ENCODE results near the gene COL17A1.

COL17A1 gene

GRCh38 chr10:104099941-104100340 is 14.3 kb upstream of the COL17A1 start:
- TF ChIP-seq CEBPB (IDR thresholded peaks at IDR 0.05): no peak
- no peak for TF ChIP-seq RAD21 (IDR thresholded peaks at IDR 0.05; ENCODE audit: low read depth)
- no peak for TF ChIP-seq FOXM1 (IDR thresholded peaks at IDR 0.05; ENCODE audit: borderline replicate concordance, low read depth)
- no peak for TF ChIP-seq YY1 (IDR thresholded peaks at IDR 0.05; ENCODE audit: low read depth)
- TF ChIP-seq EGR1 (IDR thresholded peaks at IDR 0.05): no peak
- TF ChIP-seq, protein P1, sequence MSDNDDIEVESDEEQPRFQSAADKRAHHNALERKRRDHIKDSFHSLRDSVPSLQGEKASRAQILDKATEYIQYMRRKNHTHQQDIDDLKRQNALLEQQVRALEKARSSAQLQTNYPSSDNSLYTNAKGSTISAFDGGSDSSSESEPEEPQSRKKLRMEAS (IDR thresholded peaks at IDR 0.05): no peak
- TF ChIP-seq TEAD4 (IDR thresholded peaks at IDR 0.05): no peak

DNA sequence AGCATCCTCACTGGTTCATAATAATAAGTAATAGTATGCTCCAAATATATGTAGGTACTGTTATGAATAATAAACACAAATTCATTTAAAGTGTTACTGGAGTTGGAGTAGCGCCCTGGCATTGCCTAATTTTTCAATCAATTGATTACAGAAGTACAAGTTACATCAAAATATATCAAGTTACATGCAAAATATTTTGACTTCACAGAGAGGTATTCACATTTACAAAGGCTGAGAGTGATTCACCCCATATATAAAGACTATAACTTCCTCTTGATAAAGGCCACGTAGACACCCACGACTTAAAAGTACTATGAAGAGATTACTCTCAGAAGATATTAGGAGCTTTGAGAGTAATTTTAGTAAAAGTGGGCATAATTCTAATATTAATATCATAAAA is 13.6 kb upstream of the COL17A1 start:
- TF ChIP-seq USF1 (IDR thresholded peaks at IDR 0.05): no peak
- TF ChIP-seq ZBTB7A (IDR thresholded peaks at IDR 0.05; ENCODE audit: low read depth): no peak
- TF ChIP-seq TCF12 (IDR thresholded peaks at IDR 0.05; ENCODE audit: low read depth): no peak

- TF ChIP-seq TEAD4 (IDR thresholded peaks at IDR 0.05) (no peak), TCF12 (IDR thresholded peaks at IDR 0.05; ENCODE audit: low read depth) (no peak), NFIC (IDR thresholded peaks at IDR 0.05) (no peak), YY1 (IDR thresholded peaks at IDR 0.05; ENCODE audit: low read depth) (no peak), TAF1 (IDR thresholded peaks at IDR 0.05; ENCODE audit: low read depth) (no peak), CEBPB (IDR thresholded peaks at IDR 0.05) (no peak), USF1 (IDR thresholded peaks at IDR 0.05) (no peak)
- TF ChIP-seq, protein P1 (IDR thresholded peaks at IDR 0.05): no peak
Observed at GRCh38 chr10:104098358-104098925, 12.8 kb upstream of the COL17A1 start.

DNA sequence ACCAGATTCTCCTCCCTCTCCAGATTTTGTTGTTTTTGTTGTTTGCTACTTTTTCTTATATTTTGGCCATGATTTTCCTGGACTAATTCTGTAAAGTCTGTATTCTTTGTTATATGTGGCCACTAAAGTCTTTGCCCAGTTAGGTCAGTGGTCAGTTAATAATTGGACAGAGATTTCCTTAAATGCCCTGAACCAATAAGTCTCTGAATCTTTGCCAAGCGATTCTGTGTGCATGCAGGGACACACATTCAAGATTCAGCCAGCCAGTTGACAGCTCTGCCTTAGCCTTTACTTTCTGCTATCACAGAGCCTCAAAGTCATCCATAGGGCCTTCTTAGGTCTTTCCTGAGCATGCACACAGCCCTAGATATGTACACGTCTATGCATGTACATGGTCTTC is 11.0 kb upstream of the COL17A1 start:
- TF ChIP-seq NFIC (IDR thresholded peaks at IDR 0.05) (no peak), FOXM1 (IDR thresholded peaks at IDR 0.05; ENCODE audit: borderline replicate concordance, low read depth) (no peak), TAF1 (IDR thresholded peaks at IDR 0.05; ENCODE audit: low read depth) (no peak), TEAD4 (IDR thresholded peaks at IDR 0.05) (no peak), RAD21 (IDR thresholded peaks at IDR 0.05; ENCODE audit: low read depth) (no peak), TCF12 (IDR thresholded peaks at IDR 0.05; ENCODE audit: low read depth) (no peak), YY1 (IDR thresholded peaks at IDR 0.05; ENCODE audit: low read depth) (no peak), CEBPB (IDR thresholded peaks at IDR 0.05) (no peak), ZBTB7A (IDR thresholded peaks at IDR 0.05; ENCODE audit: low read depth) (no peak), EP300 (IDR thresholded peaks at IDR 0.05; ENCODE audit: borderline replicate concordance) (no peak), EGR1 (IDR thresholded peaks at IDR 0.05) (no peak)
- TF ChIP-seq, protein P1 (IDR thresholded peaks at IDR 0.05): no peak

DNA sequence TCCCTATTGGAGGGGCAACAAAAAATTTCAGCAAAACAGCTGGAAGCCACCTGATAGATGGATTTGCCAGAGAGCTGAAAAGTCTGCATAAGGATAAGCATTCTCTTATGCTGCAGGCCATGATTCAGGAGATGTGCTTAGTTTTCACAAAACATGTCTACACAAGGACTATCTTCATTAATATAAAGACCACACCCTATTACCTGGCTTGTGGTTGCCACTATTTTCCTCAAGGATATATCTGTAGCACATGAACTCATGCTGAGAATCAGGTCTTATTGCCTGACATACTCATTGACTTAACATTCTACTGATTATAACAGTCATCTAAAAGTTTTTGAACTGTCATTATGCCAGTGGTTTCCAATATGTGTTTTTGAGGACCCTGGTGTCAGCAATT is 7.1 kb upstream of the COL17A1 start:
- TF ChIP-seq RAD21 (IDR thresholded peaks at IDR 0.05; ENCODE audit: low read depth): no peak
- no peak for TF ChIP-seq REST (IDR thresholded peaks at IDR 0.05; ENCODE audit: low read depth)
- TF ChIP-seq, protein P1 (IDR thresholded peaks at IDR 0.05): no peak
- no peak for TF ChIP-seq TEAD4 (IDR thresholded peaks at IDR 0.05)
- TF ChIP-seq FOXM1 (IDR thresholded peaks at IDR 0.05; ENCODE audit: borderline replicate concordance, low read depth): no peak
- TF ChIP-seq NFIC (IDR thresholded peaks at IDR 0.05): no peak
- TF ChIP-seq ZBTB7A (IDR thresholded peaks at IDR 0.05; ENCODE audit: low read depth): no peak
- TF ChIP-seq EGR1 (IDR thresholded peaks at IDR 0.05): no peak
- TF ChIP-seq CREB1 (IDR thresholded peaks at IDR 0.05; ENCODE audit: low read depth): no peak
- TF ChIP-seq YY1 (IDR thresholded peaks at IDR 0.05; ENCODE audit: low read depth): no peak
- no peak for TF ChIP-seq TAF1 (IDR thresholded peaks at IDR 0.05; ENCODE audit: low read depth)
- TF ChIP-seq TCF12 (IDR thresholded peaks at IDR 0.05; ENCODE audit: low read depth): no peak
- TF ChIP-seq CEBPB (IDR thresholded peaks at IDR 0.05): no peak

DNA sequence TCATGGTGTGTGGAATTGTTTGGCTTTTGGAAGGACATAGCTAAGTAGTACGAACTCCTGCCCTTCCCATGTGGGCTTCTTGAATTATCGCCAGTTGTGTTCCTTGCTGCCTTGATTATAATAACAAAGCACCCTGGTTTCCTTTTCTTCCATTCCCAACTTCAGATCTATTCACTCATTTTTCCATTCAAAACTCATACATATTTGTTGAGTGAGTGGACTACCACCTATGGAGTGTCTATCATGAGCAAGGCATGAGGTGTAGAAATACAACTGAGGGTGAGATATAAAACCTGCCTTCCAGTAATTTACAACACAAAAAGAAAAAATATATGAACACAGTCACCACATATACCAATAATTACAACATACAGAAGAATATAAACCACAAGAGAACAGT is 4.9 kb upstream of the COL17A1 start:
- TF ChIP-seq YY1 (IDR thresholded peaks at IDR 0.05; ENCODE audit: low read depth) (no peak), TEAD4 (IDR thresholded peaks at IDR 0.05) (0 out of 2 replicates have a peak, but pooled peaks have one; percentile 3)

DNA sequence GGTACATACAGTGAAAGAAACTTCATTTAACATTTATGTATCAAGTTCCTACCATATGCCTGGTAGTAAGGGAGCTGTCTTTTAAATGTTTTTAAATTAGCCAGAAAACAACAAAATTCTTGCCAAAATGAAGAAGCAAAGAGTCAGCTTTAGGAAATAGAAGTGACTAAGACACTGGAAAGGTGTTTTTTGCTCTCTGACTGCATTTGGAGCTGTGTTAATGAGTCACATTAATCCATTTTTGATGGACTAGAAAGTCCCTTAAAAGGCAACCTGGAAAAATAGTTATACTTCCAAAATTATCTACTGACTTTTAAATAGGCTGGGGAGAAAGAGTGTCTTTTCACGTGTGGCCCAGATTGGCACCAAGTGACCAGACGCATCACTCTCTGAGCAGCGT is 3.9 kb upstream of the COL17A1 start:
- TF ChIP-seq CEBPB (IDR thresholded peaks at IDR 0.05) (no peak), TAF1 (IDR thresholded peaks at IDR 0.05; ENCODE audit: low read depth) (no peak), NFIC (IDR thresholded peaks at IDR 0.05) (no peak), USF1 (IDR thresholded peaks at IDR 0.05) (no peak), TCF12 (IDR thresholded peaks at IDR 0.05; ENCODE audit: low read depth) (no peak), ZBTB7A (IDR thresholded peaks at IDR 0.05; ENCODE audit: low read depth) (no peak), CREB1 (IDR thresholded peaks at IDR 0.05; ENCODE audit: low read depth) (no peak), REST (IDR thresholded peaks at IDR 0.05; ENCODE audit: low read depth) (no peak), TEAD4 (IDR thresholded peaks at IDR 0.05) (no peak), YY1 (IDR thresholded peaks at IDR 0.05; ENCODE audit: low read depth) (no peak), EGR1 (IDR thresholded peaks at IDR 0.05) (no peak), FOXM1 (IDR thresholded peaks at IDR 0.05; ENCODE audit: borderline replicate concordance, low read depth) (no peak), RAD21 (IDR thresholded peaks at IDR 0.05; ENCODE audit: low read depth) (no peak), EP300 (IDR thresholded peaks at IDR 0.05; ENCODE audit: borderline replicate concordance) (no peak)
- TF ChIP-seq, protein P1 (IDR thresholded peaks at IDR 0.05): no peak

All from Ishikawa (cell line).